SK-MEL-5 (cell line): ENCODE results near the gene BEGAIN. TPM values are rescaled to one million over a fixed set of nuclear protein-coding genes. Genes with fewer than 3 reads are reported as not detected.

Source experiments
- DNase-seq: peaks from one replicate; pipeline ENCODE4 v3.0.0-alpha.2; 2016; ENCODE audit warnings: low read depth, low spot score
- in situ Hi-C: cut with HindIII; loops from 2 replicates; pipeline ENCODE4 v1.10.0; 2016; ENCODE audit warnings: low sequenced_read_pairs, high pct_unique_total_duplicates, low pct_unique_long_range_greater_than_20kb
- total RNA-seq: library from RNA; depleted of rRNA; stranded (reverse); fragments of >200 nt; shearing (Covaris generic); gene quantifications from 2 replicates; pipeline ENCODE4 v1.2.3, GENCODE V29; 2014

BEGAIN gene
- total RNA-seq, 1 experiment from 2014 or later: 10.0 TPM

DNA sequence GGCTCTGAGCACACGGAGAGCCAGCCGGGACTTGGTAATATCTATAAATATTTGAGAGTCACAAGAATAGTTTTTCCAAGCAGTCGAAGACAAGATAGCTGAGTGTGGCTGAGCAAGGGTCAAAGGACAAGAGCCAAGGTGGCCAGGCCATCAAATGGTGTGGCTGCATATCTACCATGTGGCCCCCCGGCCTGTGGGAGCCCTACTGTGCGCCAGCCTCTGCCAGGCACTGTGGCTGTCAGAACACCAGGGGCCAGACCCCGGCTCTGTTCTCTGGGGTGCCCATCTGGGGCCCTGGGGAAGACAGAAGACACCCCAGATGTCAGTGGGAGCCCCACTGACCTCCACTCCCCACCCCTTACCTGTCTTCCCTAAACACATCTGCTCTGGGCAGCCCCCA, 22.7 kb downstream of the BEGAIN start:
- in situ Hi-C loops: no loop called here
- no peak for DNase-seq

- in situ Hi-C loops: no loop called here
Measured at GRCh38 chr14:100562751-100563150, 24.5 kb downstream of the BEGAIN start.

DNA sequence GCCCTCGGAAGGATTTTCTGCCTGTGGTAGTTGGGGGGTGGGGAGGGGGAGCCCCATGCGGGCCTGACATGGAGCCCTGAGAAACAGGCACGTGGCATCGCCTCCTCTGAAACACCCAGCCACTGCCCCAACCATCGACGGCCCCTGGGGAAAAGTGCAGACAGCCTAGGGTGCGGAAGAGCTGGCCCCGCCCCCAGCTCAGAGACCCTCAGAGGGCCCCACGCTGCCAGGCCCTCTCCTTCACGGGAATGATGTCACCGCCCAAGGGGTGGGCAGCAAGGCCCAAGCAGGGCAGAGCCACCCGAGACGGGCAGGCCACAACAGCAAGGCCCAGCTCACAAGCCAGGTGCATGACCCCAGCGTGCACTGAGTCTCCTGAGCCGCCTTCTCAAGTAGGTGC, 26.2 kb downstream of the BEGAIN start:
- no peak for DNase-seq
- in situ Hi-C loops: no loop called here

More at GRCh38 chr14:100562751-100563150, 24.5 kb downstream of the BEGAIN start:
- no peak for DNase-seq

DNA sequence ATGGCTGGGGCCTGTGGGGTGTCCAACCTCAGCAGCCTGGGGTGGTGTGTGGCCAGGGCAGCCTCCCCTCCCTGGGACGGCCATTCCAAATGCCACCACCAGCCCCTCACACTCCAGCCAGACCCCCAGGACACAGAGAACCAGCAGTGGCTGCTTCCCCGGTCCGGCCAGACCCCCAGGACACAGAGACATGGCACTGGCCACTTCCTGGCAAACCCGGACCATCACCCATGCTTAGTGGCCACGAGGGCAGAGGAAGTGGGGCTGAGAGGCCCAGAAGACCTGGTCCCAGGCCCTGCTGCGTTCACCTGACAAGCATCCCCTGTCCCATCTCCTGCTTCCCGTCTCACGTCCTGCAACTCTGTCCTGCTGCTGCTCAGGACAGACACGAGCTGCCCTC, 26.7 kb downstream of the BEGAIN start:
- in situ Hi-C loops: no loop called here
- DNase-seq: no peak

- in situ Hi-C loops: no loop called here
- no peak for DNase-seq
Measured at GRCh38 chr14:100559455-100559854, 27.8 kb downstream of the BEGAIN start.

- no peak for DNase-seq
- in situ Hi-C loops: no loop called here
Measured at GRCh38 chr14:100558966-100559365, 28.3 kb downstream of the BEGAIN start.

GRCh38 chr14:100558226-100558625, 29.0 kb downstream of the BEGAIN start:
- in situ Hi-C loops: no loop called here

GRCh38 chr14:100557658-100558057, 29.6 kb downstream of the BEGAIN start:
- DNase-seq: no peak
- in situ Hi-C loops: no loop called here

More at GRCh38 chr14:100558226-100558625, 29.0 kb downstream of the BEGAIN start:
- no peak for DNase-seq

DNA sequence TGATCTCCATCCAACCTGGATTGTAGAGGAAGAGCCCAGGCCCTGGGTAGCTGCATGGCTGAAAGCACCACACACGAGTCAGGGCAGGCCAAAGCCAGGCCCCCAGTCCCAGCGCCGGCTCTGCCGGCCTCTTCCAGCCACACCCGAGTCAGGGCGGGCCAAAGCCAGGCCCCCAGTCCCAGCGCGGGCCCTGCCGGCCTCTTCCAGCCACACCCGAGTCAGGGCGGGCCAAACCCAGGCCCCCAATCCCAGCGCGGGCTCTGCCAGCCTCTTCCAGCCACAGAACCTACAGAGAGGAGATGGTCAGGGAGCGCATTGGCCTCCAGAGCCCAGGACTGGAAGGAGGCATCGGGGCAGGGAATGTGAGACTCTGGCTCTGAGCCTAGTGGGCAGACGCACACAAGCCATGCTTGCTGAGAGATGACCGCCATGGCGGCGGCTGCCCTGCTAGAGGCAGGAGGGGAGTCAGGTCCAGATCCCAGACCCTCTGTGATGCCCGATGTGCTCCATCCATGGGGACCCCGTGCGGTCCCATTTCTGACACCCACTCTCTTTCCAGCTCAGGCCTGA, 30.2 kb downstream of the BEGAIN start:
- in situ Hi-C loops: no loop called here
- DNase-seq: no peak

DNA sequence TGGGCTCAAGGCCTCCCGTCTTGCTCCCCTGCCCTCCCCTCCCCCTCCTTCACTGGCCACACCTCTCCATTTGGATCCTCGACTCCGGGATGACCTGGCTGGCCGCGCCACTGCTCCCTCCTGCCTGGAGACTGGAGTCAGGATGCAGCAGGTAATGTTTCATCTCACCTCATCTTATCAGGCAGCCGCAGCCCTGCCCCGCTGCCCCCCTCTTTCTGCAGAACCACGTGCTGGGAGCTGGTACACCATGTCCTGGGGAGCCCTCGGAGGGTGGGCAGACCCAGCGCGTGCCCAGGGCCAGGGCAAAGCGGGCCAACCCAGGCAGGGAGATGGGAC, 31.1 kb downstream of the BEGAIN start:
- DNase-seq: no peak
- in situ Hi-C loops: no loop called here

GRCh38 chr14:100555436-100556139, 31.6 kb downstream of the BEGAIN start:
- no peak for DNase-seq
- in situ Hi-C loops: no loop called here

- no peak for DNase-seq
- in situ Hi-C loops: no loop called here
Measured at GRCh38 chr14:100554696-100555320, 32.4 kb downstream of the BEGAIN start.

- DNase-seq: no peak
- in situ Hi-C loops: no loop called here
Measured at GRCh38 chr14:100554082-100554677, 33.0 kb downstream of the BEGAIN start.

- in situ Hi-C loops: no loop called here
- no peak for DNase-seq
Measured at GRCh38 chr14:100553471-100553870, 33.7 kb downstream of the BEGAIN start.

DNA sequence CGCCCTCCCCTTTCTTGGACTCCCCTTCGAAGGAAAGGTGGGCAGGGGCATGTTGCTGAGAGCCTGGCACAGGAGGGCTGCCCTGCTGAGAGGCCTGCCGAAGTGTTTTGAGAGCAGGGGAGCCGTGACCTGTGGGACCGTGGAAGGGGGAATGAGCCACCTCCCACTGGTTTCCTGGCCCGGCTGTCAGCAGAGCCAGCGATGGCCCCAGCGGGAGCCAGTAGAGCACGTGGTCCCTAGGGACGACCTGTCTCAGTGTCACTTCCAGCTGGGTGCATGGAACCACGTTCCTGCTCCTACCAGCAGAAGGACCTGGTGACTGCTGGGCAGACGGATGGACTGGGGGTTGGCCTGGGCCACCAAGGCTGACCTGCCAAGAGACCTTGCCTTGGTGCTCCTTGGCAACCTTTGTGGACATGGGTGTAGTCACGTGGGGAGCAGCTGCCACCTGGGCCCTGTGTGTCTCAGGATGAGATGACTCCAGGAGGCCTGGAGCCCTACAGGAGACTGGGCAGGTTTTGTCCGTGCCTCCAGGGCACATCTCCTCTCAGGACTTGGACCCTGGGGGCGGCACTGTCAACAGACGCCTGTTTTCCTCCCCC, 34.6 kb downstream of the BEGAIN start:
- DNase-seq: no peak
- in situ Hi-C loops: no loop called here

GRCh38 chr14:100551056-100551455, 36.2 kb downstream of the BEGAIN start:
- in situ Hi-C loops: no loop called here
- DNase-seq: no peak

DNA sequence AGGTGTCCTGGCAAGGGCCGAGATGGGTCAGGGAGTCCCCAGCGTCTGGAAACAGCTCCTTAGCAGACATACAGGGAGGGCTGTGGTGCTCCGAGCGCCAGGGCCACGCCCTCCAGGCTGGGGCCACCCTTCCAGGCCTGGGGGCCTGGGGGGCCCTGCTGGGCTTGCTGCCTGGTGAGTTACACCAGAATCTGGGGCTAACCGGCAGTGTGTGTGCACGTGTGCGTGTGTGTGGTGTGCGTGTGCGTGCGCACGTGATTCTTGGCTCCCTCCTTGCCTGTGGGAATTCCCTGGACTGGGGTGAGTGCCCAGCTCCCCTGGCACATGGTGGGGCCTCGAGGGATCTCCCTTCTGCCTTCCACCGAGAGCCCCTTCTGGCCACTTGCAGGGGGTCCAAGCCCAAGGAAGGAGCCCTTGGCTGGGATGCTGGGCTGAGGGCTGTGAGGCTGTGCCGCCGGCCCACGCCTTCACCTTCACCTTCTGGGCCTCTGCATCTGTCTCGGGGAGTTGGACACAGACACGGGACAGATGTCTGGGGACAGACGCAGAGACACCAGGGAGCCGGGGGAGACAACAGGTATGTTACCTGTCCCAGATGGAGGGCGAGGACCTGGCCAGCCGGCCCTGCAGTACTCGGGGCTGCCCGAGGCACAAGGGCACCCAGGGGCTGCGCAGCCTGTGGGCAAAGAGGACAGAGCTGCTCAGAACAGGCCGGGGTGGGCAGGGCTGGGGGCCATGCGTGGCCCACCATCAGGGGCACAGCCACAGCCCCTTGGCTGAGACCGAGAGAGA, 37.2 kb downstream of the BEGAIN start:
- no peak for DNase-seq
- in situ Hi-C loops: no loop called here

DNA sequence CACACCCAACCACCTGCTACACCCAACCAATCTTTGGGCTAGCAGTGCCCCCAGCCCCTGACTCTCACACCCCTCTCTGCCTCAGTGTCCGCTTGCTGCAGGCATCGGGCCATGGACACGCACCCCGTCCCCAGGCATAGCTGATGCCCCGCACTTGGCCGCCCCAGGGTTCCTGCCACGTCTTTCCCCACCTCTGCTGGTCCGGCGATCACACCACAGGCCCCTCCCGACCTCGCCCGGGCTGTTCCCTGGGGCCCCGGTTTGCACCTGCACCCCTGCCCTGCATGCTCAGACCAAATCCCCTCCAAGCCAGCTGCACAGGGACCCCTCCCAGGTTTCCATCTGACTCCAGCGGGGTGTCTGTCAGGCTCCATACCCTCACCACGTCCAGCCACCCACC, 38.3 kb downstream of the BEGAIN start:
- no peak for DNase-seq
- in situ Hi-C loops: no loop called here
